Stimulated activated CD8-positive, alpha-beta memory T cell treated with anti-CD3 and anti-CD28 coated beads, Interleukin-12 subunit alpha, Interleukin-12 subunit beta, amount 100 ng/mL, for 4 hours (primary cell): ENCODE measurements around the gene ARHGEF10L.

Source experiments
- DNase-seq: peaks from one replicate; pipeline ENCODE4 v3.0.0-alpha.2; 2020; ENCODE audit warnings: low read depth

Gene ARHGEF10L

DNA sequence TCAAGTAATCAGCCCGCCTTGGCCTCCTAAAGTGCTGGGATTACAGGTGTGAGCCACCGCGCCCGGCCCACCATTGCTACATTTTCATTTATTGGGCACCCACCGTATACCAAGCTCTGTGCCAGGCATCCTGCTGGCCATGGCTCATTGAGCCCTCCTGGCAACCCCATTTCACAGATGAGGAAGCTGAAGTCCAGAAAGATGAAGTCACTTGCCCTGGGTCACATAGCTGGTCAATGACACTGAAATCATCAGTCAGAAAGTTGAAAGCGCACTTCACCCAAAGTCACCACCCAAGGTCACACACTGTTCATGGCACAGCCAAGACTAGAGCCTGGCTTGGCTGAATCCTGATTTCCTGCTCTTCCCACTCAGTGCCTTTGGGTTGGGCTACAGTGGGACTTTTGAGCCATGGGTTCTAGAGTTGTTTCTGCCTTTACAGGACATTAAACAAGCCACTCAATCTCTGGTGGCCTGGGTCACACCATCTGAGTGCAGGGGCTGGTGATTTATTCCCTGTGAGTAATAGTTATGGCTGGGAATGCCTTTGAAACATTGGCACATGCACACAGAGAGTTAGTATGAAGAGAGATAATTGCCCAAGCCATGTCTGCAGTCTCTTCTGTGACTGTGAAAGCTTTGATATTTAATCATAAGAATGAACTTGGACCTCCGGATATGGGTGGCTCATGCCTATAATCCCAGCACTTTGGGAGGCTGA, 16.0 kb upstream of the ARHGEF10L start:
- DNase-seq: no peak

DNA sequence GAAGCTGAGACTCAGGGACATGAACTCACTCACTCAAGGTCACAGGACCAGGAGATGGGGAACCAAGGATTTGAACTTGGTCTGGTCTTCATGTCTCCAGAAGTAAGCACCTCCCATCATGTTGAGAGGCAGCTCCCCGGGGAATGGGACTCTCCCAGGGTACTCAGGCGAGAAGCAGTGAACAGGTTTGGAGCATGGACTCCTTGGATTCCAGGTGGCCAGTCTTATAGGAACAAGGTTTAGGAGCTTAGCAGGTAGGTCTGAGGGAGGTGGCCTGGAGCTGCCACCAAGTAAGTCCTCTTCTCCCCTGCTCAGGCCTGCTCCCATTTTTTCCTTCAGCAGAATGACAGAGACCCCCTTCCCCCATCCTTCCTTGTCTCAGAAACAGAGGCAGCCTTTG, 14.9 kb upstream of the ARHGEF10L start:
- no peak for DNase-seq

DNA sequence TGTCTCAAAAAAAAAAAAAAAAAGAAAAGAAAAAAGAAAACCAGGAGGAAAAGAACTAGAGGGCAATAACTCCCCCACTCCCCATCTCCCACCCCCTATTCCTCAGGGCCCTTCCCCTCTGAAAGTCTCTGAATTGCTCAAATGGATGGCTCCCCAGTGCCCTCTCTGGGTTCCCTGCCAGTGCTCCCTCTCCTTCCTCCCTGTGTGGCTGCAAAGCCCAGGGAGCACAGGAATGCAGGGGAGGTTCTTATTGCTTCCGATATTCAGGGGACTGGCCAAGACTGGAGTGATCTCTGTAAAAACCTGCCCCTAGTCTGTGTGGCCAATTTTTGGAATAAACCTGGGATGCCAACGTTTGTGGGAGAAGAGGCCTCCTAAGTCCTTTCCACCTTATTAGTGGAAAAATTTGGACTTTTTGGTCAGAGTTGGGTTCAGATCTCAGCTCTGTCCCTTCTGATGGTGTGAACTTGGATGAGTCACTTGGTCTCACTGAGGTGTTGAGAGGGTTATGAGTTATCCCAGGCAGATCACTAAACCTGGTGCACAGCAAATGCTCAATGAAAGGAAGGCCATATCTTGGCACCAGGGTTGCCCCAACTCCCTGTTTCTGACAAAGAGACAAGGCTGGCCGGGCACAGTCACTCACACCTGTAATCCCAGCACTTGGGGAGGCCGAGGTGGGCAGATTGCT, 13.4 kb upstream of the ARHGEF10L start:
- no peak for DNase-seq

GRCh38 chr1:17527036-17527914, 12.2 kb upstream of the ARHGEF10L start:
- no peak for DNase-seq

DNA sequence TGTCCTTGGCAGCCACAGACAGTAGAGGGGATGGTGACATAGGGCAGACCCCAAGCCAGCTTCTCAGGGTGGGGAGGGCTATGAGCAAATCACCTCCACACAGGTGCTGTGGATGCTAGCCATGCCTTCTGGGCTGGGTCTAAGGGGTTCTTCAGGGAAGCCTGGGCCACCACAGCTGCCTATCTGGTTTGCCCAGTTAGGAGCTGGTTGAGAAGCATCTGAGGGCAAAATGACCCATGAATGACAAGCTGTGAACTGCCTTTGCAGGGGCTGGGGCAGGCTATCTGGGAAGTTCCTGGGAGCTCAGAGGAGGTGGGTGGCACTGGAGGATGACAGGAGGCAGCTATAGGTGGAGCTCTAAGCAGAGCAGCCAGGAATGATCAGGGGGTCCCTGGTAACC, 10.1 kb upstream of the ARHGEF10L start:
- no peak for DNase-seq

- DNase-seq: no peak
Measured at GRCh38 chr1:17531343-17531681, 8.2 kb upstream of the ARHGEF10L start.

GRCh38 chr1:17531682-17532487, 7.6 kb upstream of the ARHGEF10L start:
- no peak for DNase-seq

- DNase-seq: no peak
Measured at GRCh38 chr1:17533201-17533600, 6.3 kb upstream of the ARHGEF10L start.

GRCh38 chr1:17535300-17535936, 4.1 kb upstream of the ARHGEF10L start:
- DNase-seq: no peak

- DNase-seq: no peak
Measured at GRCh38 chr1:17538010-17538409, 1.5 kb upstream of the ARHGEF10L start.

- DNase-seq: no peak
Measured at GRCh38 chr1:17538428-17539117, 925 bp upstream of the ARHGEF10L start.

DNA sequence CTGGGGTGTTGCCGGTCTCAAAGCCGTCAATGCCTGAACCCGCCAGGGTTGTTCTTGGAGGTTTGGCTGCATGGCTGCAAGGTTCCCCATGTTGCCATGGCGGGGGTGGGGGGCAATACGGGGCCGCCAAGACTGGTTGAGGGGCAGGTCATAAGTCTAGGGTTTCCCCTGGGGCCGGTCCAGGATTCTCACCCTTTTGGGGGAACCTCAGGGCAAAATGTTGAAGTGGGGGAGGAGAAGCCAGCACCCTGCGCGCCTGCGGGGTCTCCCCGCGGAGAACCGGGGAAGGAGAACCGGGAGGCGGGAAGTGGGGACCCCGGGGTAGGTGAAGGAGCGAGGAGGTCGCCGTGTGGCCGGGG, 401 bp upstream of the ARHGEF10L start:
- no peak for DNase-seq

DNA sequence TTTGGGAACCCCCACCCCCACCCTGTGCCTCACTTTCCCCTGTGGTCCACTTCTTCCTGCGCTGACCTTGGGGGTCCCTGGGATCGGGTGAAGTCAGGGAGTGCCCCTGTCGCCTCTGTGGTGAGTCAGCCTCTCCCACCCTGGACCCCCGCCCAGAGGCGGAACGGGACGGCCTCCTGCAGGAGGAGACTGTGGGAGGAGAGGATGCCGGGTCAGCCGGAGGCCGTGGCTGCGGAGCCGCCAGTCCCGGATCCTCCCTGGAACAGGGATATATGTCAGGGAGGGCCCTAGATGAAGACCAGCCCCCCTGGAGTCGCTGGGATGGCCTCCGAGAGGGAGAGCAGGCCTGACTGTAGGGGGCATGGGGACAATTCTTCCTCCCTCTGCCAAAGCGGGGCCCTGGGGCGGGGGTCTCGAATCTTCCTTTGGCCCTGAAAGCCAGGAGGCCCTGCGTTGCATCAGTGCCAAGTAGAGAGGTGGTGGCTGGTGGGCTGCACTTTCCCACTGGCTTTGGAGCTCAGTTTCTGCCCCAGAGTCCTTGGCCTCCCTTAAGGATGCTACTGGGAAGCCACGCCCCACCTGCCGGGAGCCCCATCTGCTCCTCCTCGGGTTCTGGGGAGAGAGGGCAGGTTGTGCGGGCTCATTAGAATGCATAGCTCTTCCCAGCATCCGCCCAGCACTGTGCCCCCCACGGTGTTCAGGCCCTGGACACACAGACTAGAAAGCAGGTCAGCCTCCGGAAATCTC, 930 bp downstream of the ARHGEF10L start:
- no peak for DNase-seq

DNA sequence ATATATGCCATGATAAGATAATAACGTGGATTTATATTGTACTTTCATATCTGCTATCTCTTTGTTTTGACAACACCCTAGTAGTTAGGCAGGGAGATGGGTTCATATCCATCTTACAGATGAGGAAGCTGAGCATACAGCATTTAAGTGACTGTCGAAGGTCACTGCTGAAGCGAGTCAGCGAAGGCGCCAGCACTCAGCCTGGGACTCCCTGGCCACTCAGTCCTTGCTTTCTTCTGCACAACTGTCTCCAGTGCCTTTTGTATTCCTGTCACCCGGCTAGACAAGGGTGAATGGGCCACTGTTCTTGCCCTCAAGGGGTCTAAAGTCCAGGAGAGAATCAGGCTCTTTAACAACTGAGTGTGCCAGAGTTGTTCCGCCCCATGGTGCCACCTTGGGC, 3.1 kb downstream of the ARHGEF10L start:
- no peak for DNase-seq

GRCh38 chr1:17544776-17545350, 5.4 kb downstream of the ARHGEF10L start:
- DNase-seq: no peak

DNA sequence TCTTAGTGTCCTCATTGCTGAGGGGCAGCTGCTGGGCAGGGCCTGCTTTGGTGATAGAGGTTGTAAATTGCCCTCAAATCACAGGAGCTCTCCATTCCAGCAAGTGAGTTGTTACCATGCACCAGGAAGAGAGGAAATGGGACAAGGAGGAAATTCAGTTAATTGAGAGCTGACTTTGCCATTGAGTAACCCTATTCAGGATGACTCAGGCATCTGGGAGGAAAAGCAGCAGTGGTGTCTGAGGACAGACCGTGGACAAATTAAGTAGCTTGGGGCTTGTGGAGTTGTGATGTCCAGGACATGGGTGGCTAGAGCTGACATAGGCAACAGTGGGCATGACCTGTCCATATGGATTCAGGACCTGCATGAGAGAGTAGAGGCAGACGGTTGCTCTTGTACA, 5.9 kb downstream of the ARHGEF10L start:
- DNase-seq: no peak

DNA sequence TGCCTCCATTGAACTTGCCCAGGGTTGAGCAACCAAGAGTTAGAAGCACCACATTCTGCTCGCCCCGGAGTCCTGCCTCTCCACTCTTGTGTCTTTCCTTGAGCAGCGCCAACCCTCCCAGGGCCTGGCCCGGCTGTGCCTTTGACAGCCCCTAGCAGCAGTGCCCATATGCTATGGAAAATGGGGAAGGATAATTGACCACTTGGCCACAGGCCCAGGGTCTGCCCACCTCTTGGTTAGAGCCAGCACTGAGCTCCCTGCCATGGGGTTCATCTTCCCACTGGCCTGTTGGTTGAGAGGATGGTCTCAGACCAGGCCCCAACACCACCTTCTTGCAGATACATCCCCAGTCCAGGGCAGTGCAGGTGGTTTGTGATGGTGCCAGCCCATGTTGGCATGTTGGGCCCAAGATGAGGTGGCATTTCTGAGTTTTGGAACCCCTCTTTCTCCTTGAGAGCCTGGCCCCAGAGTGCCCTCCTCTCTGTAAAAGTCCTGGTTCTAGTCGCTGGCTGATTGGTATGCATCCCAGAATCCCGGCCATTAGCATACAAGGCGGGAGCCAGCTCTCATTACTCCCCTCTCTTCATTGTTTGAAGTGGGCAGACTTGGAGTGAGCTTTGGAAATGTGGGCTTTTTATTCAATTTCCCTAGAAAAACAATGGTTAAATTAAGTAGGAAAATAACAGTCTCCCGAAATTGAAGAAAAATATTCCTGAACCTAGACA, 7.6 kb downstream of the ARHGEF10L start:
- DNase-seq: no peak

DNA sequence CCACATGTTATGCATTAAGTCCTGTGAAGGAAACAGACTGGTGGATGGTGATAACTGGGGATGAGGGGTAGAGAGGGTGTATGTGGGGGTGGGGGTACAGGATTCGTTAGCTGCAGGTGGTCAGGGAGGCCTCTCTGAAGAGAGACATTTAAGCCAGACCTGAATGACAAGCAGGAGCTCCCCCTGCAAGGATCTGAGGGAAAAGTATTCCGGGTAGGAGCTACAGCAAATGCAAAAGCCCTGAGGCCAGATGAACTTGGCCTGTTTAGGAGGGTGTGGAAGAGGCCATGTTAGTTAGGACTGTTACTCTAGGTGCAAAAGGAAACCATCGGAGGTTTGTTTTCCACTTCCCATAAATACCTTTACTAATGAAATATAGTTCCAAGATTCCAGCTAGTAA, 9.9 kb downstream of the ARHGEF10L start:
- no peak for DNase-seq
